HFFc6 (cell line): ENCODE measurements around the gene EHBP1. TPM values are rescaled to one million over a fixed set of nuclear protein-coding genes. Genes with fewer than 3 reads are reported as not detected.

Experiments used
- DNase-seq: peaks from one replicate; pipeline ENCODE4 v3.0.0-alpha.2; 2018
- H3K27ac Mint-ChIP-seq: 2 replicates; pipeline ENCODE4 v1.8.0; 2020; ENCODE audit warnings: mild to moderate bottlenecking, mixed read lengths
- H3K27me3 Mint-ChIP-seq: 2 replicates; pipeline ENCODE4 v1.8.0; 2021; ENCODE audit warnings: mild to moderate bottlenecking, moderate library complexity, mixed read lengths; ENCODE audit not compliant: insufficient read depth
- H3K36me3 Mint-ChIP-seq: 2 replicates; pipeline ENCODE4 v1.8.0; 2021; ENCODE audit warnings: low read depth, mixed read lengths
- H3K4me1 Mint-ChIP-seq: 2 replicates; pipeline ENCODE4 v1.8.0; 2020; ENCODE audit warnings: low read depth, mixed read lengths
- H3K4me3 Mint-ChIP-seq: 2 replicates; pipeline ENCODE4 v1.8.0; 2020; ENCODE audit warnings: mild to moderate bottlenecking, moderate library complexity, mixed read lengths
- H3K9me3 Mint-ChIP-seq: 2 replicates; pipeline ENCODE4 v1.8.0; 2020; ENCODE audit warnings: mild to moderate bottlenecking, mixed read lengths
- CTCF ChIP-seq: fragments of 200-600 bp; sonication (generic); IDR thresholded peaks from 2 replicates; pipeline ENCODE4 v1.5.0; 2021; ENCODE audit warnings: antibody characterized with exemption, mild to moderate bottlenecking
- total RNA-seq, 6 experiments: library from RNA; stranded (reverse); fragmentation: NEBNext Ultra II Directional; extraction: Animal tissue kit (Norgen Biotek cat#: 25700); gene quantifications; 2 replicates in 1 of 6; 3 replicates in 5 of 6; pipeline ENCODE4 v1.2.3, GENCODE V29; 2021

Gene EHBP1
- total RNA-seq, 6 experiments from 2014 or later = 72.7 to 87.3 (median 80.6) TPM

GRCh38 chr2:62817348-62817747, 111.8 kb downstream of the EHBP1 start:
- Mint-ChIP-seq H3K4me3 (no peak overlapping the region), H3K27ac (peak overlapping the region; percentile 12; the same call in 1 of the 2 replicates), H3K9me3 (no peaks in the 10 kb centered on the region), H3K4me1 (peaks cover 54% of the 10 kb centered on the region), H3K27me3 (no peaks in the 10 kb centered on the region), H3K36me3 (peaks cover 4% of the 10 kb centered on the region; the same call in 1 of the 2 replicates)
- TF ChIP-seq CTCF = no peak
- no peak for DNase-seq

- peak; percentile 67 for DNase-seq
- Mint-ChIP-seq H3K27ac (peak overlapping the region; percentile 12; the same call in 1 of the 2 replicates), H3K36me3 (no peaks in the 10 kb centered on the region), H3K4me3 (no peak overlapping the region), H3K9me3 (no peaks in the 10 kb centered on the region), H3K27me3 (no peaks in the 10 kb centered on the region), H3K4me1 (peaks cover 53% of the 10 kb centered on the region)
- TF ChIP-seq CTCF = no peak
These were observed 112.6 kb downstream of the EHBP1 start for GRCh38 chr2:62817995-62818713.

GRCh38 chr2:62822549-62822948, 117.0 kb downstream of the EHBP1 start:
- no peaks in the 10 kb centered on the region for H3K27me3 Mint-ChIP-seq
- TF ChIP-seq CTCF = no peak
- H3K4me3 Mint-ChIP-seq = no peak overlapping the region
- H3K4me1 Mint-ChIP-seq = peaks cover 54% of the 10 kb centered on the region
- DNase-seq = no peak
- H3K9me3 Mint-ChIP-seq = no peaks in the 10 kb centered on the region
- H3K36me3 Mint-ChIP-seq = peaks cover 10% of the 10 kb centered on the region
- no peak overlapping the region for H3K27ac Mint-ChIP-seq

GRCh38 chr2:62824388-62824787, 118.9 kb downstream of the EHBP1 start:
- H3K27ac Mint-ChIP-seq = no peak overlapping the region
- no peaks in the 10 kb centered on the region for H3K27me3 Mint-ChIP-seq
- no peak for DNase-seq
- H3K4me3 Mint-ChIP-seq = no peak overlapping the region
- H3K4me1 Mint-ChIP-seq = peaks cover 41% of the 10 kb centered on the region
- TF ChIP-seq CTCF = no peak
- H3K9me3 Mint-ChIP-seq = no peaks in the 10 kb centered on the region
- H3K36me3 Mint-ChIP-seq = peaks cover 10% of the 10 kb centered on the region

GRCh38 chr2:62826141-62826540, 120.6 kb downstream of the EHBP1 start:
- peaks cover 20% of the 10 kb centered on the region for H3K36me3 Mint-ChIP-seq
- no peaks in the 10 kb centered on the region; the same call in 1 of the 2 replicates for H3K9me3 Mint-ChIP-seq
- no peaks in the 10 kb centered on the region for H3K27me3 Mint-ChIP-seq
- TF ChIP-seq CTCF = no peak
- H3K4me1 Mint-ChIP-seq = peaks cover 41% of the 10 kb centered on the region
- H3K27ac Mint-ChIP-seq = peak overlapping the region; percentile 67
- peak overlapping the region; percentile 60 for H3K4me3 Mint-ChIP-seq
- DNase-seq = peak; percentile 28
